GM21390 (cell line): ENCODE results near the gene CLCA4.

Experiments
- ATAC-seq: cut with Tn5 transposase; IDR thresholded peaks from one replicate; pipeline ENCODE4 v1.9.1; 2021; ENCODE audit not compliant: unreplicated experiment

Gene CLCA4

GRCh38 chr1:86523670-86524354 lies 23.1 kb upstream of the CLCA4 start:
- ATAC-seq: no peak

GRCh38 chr1:86527306-86527705 lies 19.6 kb upstream of the CLCA4 start:
- no peak for ATAC-seq

- ATAC-seq: no peak
These were observed 16.6 kb upstream of the CLCA4 start for GRCh38 chr1:86530211-86530845.

GRCh38 chr1:86537928-86538695 lies 8.8 kb upstream of the CLCA4 start:
- ATAC-seq: no peak

- no peak for ATAC-seq
These were observed 8.1 kb upstream of the CLCA4 start for GRCh38 chr1:86538775-86539174.

- ATAC-seq: no peak
These were observed 5.0 kb upstream of the CLCA4 start for GRCh38 chr1:86541859-86542258.

GRCh38 chr1:86542631-86543030 lies 4.2 kb upstream of the CLCA4 start:
- ATAC-seq: no peak

GRCh38 chr1:86548839-86549238 lies 2.0 kb downstream of the CLCA4 start:
- ATAC-seq: no peak

GRCh38 chr1:86551305-86551704 lies 4.4 kb downstream of the CLCA4 start:
- no peak for ATAC-seq

- ATAC-seq: no peak
These were observed 5.5 kb downstream of the CLCA4 start for GRCh38 chr1:86552376-86552775.

- ATAC-seq: no peak
These were observed 10.9 kb downstream of the CLCA4 start for GRCh38 chr1:86557739-86558138.

GRCh38 chr1:86563849-86564248 lies 17.0 kb downstream of the CLCA4 start:
- ATAC-seq: no peak

GRCh38 chr1:86567341-86567740 lies 20.5 kb downstream of the CLCA4 start:
- no peak for ATAC-seq

- ATAC-seq: no peak
These were observed 21.0 kb downstream of the CLCA4 start for GRCh38 chr1:86567878-86568277.

GRCh38 chr1:86573763-86574484 lies 27.0 kb downstream of the CLCA4 start:
- ATAC-seq: no peak

GRCh38 chr1:86581231-86581630 lies 34.4 kb downstream of the CLCA4 start:
- no peak for ATAC-seq

GRCh38 chr1:86582161-86582560 lies 35.3 kb downstream of the CLCA4 start:
- ATAC-seq: no peak

GRCh38 chr1:86583032-86583431 lies 36.2 kb downstream of the CLCA4 start:
- no peak for ATAC-seq

- ATAC-seq: no peak
These were observed 36.7 kb downstream of the CLCA4 start for GRCh38 chr1:86583593-86583992.

- no peak for ATAC-seq
These were observed 47.4 kb downstream of the CLCA4 start for GRCh38 chr1:86594284-86594770.

GRCh38 chr1:86596224-86596623 lies 49.3 kb downstream of the CLCA4 start:
- ATAC-seq: no peak
